ENCODE results near the gene KAZN. TPM values are rescaled to one million over a fixed set of nuclear protein-coding genes. Genes with fewer than 3 reads are reported as not detected.

KAZN gene
- total and polyA plus RNA-seq, 8 donors, result 1.2 to 50.7 (median 6.8) TPM

GRCh38 chr1:14884614-14885175 lies 286.2 kb downstream of the KAZN start:
- H3K27ac ChIP-seq, result no peak overlapping the region
- intact Hi-C loops (cut with DNase I; ENCODE audit: low total_unique reads), result no loop called here
- H3K9me3 ChIP-seq, result no peaks in the 10 kb centered on the region
- WGBS, 5 donors, result 80 to 89% (median 83%) methylated on average over 15 of the region's 15 CpGs
- no peaks in the 10 kb centered on the region for H3K36me3 ChIP-seq
- no peak overlapping the region for H3K4me3 ChIP-seq
- no peaks in the 10 kb centered on the region for H3K27me3 ChIP-seq
- TF ChIP-seq EP300 (IDR thresholded peaks at IDR 0.05) (no peak), CTCF (IDR thresholded peaks at IDR 0.05) (no peak), POLR2A (IDR thresholded peaks at IDR 0.05) (no peak), POLR2AphosphoS5 (IDR thresholded peaks at IDR 0.05) (no peak)
- H3K4me1 ChIP-seq, result peaks cover 15 to 21% (median 18%) of the 10 kb centered on the region in 4 donors
- no peak for DNase-seq

GRCh38 chr1:14887044-14887566 lies 288.6 kb downstream of the KAZN start:
- Histone ChIP-seq H3K9me3 (no peaks in the 10 kb centered on the region), H3K4me3 (no peak overlapping the region), H3K36me3 (no peaks in the 10 kb centered on the region), H3K27me3 (no peaks in the 10 kb centered on the region), H3K4me1 (peaks cover 0 to 6% (median 1%) of the 10 kb centered on the region in 4 donors), H3K27ac (no peak overlapping the region)
- no peak for DNase-seq
- intact Hi-C loops (cut with DNase I; ENCODE audit: low total_unique reads), result no loop called here
- TF ChIP-seq CTCF (IDR thresholded peaks at IDR 0.05), result no peak
- no peak for TF ChIP-seq EP300 (IDR thresholded peaks at IDR 0.05)
- no peak for TF ChIP-seq POLR2AphosphoS5 (IDR thresholded peaks at IDR 0.05)
- no peak for TF ChIP-seq POLR2A (IDR thresholded peaks at IDR 0.05)
- 77 to 89% (median 87%) methylated on average over 5 of the region's 5 CpGs for WGBS, 5 donors

GRCh38 chr1:14887764-14888350 lies 289.4 kb downstream of the KAZN start:
- intact Hi-C loops (cut with DNase I; ENCODE audit: low total_unique reads), result no loop called here
- 74 to 83% (median 77%) methylated on average over 13 of the region's 13 CpGs for WGBS, 5 donors
- H3K27ac ChIP-seq, result no peak overlapping the region
- no peaks in the 10 kb centered on the region for H3K9me3 ChIP-seq
- no peaks in the 10 kb centered on the region for H3K27me3 ChIP-seq
- no peak for TF ChIP-seq CTCF (IDR thresholded peaks at IDR 0.05)
- no peak for TF ChIP-seq POLR2AphosphoS5 (IDR thresholded peaks at IDR 0.05)
- no peak for TF ChIP-seq POLR2A (IDR thresholded peaks at IDR 0.05)
- TF ChIP-seq EP300 (IDR thresholded peaks at IDR 0.05), result no peak
- no peaks in the 10 kb centered on the region for H3K36me3 ChIP-seq
- DNase-seq, result no peak
- no peaks in the 10 kb centered on the region for H3K4me1 ChIP-seq
- H3K4me3 ChIP-seq, result no peak overlapping the region

GRCh38 chr1:14888374-14888773 lies 289.9 kb downstream of the KAZN start:
- TF ChIP-seq POLR2AphosphoS5 (IDR thresholded peaks at IDR 0.05) (no peak), POLR2A (IDR thresholded peaks at IDR 0.05) (no peak), CTCF (IDR thresholded peaks at IDR 0.05) (no peak)
- no peaks in the 10 kb centered on the region for H3K9me3 ChIP-seq
- H3K36me3 ChIP-seq, result no peaks in the 10 kb centered on the region
- no peaks in the 10 kb centered on the region for H3K4me1 ChIP-seq
- WGBS, 5 donors, result 82 to 88% (median 85%) methylated on average over 10 of the region's 10 CpGs
- H3K27me3 ChIP-seq, result no peaks in the 10 kb centered on the region
- DNase-seq, result no peak
- H3K4me3 ChIP-seq, result no peak overlapping the region
- intact Hi-C loops (cut with DNase I; ENCODE audit: low total_unique reads), result no loop called here
- no peak overlapping the region for H3K27ac ChIP-seq
